Fibroblast of lung (primary cell): ENCODE measurements around the gene OR7G3.

Experiments used
- CTCF ChIP-seq, 2 donors: IDR thresholded peaks in 1 of 2; conservative IDR thresholded peaks in 1 of 2; 1 replicate in 1 of 2; 2 replicates in 1 of 2; pipeline ENCODE4 v1.5.1; 2011 to 2012; ENCODE audit warnings: low read length in 2 of 2, control low read depth in 1 of 2, inconsistent platforms in 1 of 2, low read depth in 1 of 2, mild to moderate bottlenecking in 1 of 2
- EZH2 ChIP-seq: IDR thresholded peaks from 2 replicates; pipeline ENCODE4 v1.5.1; 2012; ENCODE audit warnings: low read length, control low read depth, mild to moderate bottlenecking; ENCODE audit errors: missing control alignments

- TF ChIP-seq CTCF (conservative IDR thresholded peaks at IDR 0.05 in 1 of 2, IDR thresholded peaks at IDR 0.05 in 1 of 2; ENCODE audit: low read depth in 1 of 2, low read length in 2 of 2) (no peak), EZH2 (no peak)
Measured at GRCh38 chr19:9149997-9150396, 23.2 kb upstream of the OR7G3 start.
